GM21786 (cell line): ENCODE results near the gene PEDS1.
A peak's percentile ranks its signal among the peaks of the same experiment; 100 is the strongest.
"Not testable (repeated sequence)": the region's sequence is repeated elsewhere in the genome, so short reads cannot be mapped to it uniquely, and the experiment has no call there.

ENCODE experiments used
- ATAC-seq: cut with Tn5 transposase; IDR thresholded peaks from one replicate; pipeline ENCODE4 v1.9.1; 2021; ENCODE audit not compliant: unreplicated experiment

PEDS1 gene

DNA sequence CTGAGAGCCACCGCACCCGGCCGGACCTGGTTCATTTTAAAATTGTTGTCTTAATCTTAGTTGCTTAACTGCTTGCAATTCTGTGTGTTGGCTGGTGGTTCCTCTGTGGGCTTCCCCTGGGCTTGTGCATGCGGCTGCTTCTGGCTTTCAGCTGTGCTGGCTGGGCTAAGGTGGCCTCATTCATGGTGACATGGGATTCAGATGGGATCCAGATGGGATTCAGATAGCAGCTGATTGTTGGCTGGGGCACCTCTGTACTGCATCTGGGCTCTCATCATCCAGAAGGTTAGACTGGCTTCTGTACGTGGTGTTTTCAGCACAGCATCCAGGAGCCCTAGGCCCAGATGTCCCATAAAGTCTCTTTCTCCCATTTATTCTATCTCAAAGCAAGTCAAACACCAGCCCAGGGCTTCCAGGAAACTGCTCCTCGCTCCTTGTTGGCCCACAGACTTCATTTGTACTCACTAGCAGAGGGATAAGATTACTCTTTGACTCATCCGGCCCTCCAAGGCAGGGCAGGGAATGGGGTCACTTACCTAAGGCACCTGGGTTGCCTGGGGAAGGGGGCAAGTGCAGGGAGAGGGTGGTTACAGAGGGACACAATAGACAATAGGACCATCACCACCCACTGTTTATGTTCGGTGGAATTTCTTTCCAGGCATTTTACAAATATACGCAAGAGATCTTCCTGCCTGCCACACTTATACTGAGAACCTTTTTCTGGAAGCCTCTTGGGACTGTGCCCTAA, 10.2 kb upstream of the PEDS1 start:
- ATAC-seq, result no peak

DNA sequence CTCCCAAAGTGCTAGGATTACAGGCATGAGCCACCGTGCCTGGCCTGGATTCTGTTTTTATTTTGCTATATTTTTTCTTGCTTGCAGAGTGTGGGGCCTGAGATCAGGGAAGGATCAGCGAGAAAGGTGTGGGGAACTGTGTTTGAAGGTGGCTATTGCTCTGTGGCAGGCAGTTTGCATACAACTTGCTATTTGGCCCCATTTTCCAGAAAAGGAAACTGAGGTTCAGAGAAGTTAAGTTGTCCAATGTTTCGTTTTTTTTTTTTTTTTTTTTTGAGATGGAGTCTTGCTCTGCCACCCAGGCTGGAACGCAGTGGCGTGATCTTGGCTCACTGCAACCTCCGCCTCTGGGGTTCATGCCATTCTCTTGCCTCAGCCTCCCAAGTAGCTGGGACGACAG, 8.0 kb upstream of the PEDS1 start:
- not testable (repeated sequence) for ATAC-seq

DNA sequence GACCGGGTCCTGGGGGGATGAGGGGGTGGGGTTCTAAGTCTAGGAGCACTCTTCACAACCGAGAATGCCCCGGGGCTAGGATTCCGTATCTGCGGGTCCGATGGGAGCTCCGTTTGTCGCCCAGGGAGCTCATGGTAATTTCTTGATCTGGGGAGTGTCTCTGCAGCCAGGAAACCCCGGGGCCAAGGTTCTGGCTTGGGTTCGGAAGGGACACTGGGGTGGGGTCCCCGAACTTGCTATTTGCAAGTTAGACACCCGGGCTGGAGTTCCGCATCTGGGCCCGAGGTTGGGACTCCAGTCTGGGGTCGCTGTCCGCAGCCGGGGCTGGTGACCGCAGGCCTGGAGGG, 397 bp downstream of the PEDS1 start:
- no peak for ATAC-seq

DNA sequence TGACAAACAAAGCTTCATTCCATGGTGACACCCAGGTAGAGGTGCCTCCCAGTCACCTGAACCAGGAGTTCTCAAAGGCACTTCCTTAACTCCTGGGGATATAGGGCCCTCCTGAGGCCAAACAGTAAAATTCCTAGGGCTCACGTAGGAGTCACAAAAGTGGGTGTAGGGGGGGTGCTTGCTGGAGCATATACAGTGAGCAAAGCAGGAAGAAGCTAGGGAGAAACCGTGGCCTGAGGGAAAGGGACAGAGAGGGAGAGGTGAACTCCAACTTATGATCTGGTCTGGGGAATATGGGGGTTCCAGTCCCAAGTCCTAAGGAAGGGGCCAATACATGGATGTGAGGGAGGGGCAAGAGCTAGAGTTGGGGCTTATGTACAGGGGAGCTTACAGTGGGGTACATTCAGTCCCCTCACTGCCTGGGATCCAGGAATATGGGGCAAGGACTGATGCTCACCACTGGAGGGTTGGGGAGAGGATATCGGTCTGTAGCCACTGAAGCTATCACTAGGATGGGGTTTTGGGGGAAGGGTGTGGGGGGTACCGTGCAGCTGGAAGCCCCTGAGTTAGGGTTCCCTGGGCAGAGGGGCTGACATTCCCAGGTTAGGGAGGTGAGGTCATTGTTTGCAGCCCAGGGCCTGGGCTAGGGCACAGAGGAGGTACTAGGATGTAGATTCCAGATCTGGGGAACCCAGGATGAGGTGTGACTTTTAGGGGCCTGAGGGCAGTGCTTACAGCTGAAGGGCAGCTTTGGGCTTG, 950 bp downstream of the PEDS1 start:
- no peak for ATAC-seq

DNA sequence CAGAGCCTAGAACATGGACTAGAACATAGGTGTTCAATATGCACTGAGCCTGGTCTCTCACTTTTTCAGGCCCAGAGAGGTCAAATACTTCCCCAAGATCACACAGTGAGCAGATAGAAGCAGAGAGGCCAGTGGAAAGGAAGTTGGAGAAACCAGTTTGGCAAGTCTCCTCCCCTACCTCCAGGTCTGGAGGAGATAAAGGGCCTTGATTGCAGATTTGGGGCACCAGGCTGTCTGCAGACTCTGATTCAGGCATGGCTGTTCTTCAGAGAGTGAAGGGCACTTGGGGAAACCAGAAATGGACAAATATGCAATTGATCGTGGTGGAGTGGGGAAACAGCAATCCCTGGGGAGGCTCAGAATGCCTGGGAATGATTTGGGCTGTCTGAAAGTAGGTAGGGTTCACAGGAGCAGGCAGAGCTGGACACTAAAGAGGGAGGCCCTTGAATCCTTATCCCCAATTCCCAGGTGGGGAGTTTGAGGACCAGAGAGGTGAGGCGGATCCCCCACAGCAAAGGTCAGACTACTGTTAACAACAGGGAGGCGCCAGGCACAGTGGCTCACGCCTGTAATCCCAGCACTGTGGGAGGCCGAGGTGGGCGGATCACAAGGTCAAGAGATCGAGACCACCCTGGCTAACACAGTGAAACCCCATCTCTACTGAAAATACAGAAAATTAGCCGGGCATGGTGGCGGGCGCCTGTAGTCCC, 2.3 kb downstream of the PEDS1 start:
- no peak for ATAC-seq

DNA sequence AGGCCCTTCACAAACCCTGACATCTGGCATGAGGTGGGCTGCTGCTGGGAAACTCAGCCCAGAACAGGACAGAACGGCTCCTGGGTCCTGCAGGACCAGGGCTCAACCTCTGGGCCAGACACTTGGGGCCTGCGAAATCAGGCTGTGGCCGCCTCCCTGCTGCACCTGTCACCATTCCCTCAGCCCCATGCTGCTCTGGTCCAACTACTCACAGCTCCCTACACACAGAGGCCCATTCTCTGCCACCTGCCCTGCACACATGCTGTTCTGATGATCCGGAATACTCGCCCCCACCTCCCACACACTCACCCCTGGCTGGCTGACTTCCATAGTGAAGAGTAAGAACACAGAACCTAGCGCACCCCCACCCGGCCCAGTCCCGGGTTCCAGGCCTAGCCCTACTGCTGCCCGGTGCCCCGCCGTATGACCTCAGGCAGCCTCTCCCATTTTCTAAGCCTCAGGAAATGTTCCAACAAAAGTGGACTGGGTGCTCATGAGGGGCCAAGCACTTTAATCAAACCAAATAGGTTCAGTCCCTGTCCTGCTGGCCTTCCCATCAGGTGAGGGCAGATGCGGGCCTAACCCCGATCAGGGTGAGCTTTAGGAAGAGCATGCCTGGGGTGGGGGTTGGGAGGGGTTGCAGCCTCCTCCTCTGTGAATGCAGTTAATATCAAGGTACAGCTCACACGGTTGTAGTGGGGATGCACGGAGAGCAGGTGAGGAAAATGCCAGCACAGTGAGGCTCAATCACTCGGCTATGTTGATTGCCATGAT, 3.9 kb downstream of the PEDS1 start:
- ATAC-seq, result no peak

DNA sequence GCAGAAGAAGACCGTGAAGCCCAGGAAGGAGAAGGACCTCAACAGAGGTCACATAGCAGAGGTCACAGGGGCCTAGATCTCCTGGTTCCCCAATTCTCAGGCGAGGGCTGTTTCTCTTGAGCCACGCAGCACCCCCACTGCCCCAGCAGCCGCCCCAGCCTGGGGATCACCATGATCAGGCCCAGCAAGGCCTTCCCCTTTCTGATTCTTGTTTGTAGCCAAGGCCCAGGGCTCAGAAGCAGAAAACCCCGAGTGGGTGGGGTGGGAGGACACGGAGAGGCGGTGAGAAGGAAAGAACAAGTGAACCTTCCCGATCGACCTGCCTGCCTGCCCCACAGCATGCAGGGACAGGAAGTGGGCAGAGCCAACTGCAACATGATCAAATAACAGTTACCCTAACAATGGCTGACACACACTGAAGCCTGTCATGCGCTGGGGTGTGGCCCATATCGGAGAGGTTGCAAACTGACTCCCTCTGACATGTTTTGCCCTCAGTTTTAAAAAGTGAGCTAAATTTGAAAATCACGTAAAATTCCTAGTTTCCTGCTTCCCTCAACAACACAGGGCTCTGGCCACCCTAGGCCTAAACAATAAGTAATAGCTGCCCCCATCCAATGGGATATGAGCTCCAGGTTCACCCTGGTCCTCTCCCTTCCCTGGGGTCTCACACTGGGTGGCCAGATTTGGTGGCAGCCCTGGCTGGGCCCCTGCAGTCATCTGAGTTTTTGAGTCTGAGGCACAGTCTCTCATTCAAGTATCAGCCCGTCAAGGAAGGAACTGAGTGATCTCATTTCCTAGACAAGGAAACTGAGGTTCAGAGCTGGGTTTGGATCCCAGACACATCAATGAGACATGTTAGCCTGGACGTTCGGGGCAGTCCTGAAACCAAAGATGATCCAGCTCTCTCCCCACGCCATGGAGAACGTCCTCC, 6.5 kb downstream of the PEDS1 start:
- peak; percentile 68 for ATAC-seq

DNA sequence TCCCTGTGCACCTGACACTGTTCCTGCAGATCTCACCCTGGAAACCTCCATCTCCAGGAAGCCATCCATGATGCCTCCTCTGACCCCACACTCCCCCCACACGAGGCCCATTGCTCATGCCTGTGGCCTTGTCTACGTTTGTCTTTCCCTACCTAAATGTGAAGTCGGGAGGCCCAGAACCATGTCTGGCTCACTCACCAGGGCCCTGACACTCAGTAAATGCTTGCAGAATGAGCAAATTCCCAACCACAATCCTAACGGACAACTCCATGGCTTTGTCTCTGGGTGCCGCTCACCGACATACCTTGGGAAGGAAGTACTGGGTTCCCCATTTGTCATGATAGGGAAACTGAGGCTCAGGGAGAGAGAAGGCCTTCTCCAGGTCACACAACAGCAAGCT, 7.3 kb downstream of the PEDS1 start:
- ATAC-seq, result no peak

DNA sequence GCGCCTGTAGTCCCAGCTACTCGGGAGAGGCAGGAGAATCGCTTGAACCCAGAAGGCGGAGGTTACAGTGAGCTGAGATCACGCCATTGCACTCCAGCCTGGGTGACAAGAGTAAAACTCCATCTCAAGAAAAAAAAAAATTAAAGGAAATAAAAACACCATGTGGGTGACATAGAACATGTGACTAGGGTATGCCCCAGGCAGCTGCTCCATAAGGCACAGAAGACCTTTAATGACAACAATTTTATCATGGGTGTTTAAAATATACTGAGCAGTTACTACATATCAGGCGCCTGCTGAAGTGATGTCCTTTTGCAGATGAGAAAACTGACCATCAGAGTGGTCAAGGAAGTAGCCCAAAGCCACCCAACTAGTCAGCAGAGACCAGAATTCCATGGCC, 8.0 kb downstream of the PEDS1 start:
- ATAC-seq, result no peak

DNA sequence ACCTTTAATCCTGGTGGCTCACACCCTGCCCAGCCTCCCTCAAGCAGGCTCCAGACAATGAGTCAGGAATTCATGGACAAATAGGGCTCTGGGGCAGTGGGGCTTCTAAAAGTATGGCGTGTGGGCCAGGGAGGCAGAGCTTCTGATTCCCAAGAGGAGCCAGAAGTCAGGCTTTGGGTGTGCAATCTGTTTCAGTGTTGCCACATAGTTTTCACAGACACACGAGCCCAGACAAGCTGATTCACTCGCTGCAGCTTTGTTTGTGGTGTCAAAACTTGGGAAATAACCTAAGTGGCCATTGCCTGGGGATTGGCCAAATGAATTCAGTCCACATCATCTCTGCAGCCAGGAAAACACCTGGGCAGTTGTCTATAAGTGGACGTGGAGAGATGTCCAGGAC, 9.2 kb downstream of the PEDS1 start:
- no peak for ATAC-seq

DNA sequence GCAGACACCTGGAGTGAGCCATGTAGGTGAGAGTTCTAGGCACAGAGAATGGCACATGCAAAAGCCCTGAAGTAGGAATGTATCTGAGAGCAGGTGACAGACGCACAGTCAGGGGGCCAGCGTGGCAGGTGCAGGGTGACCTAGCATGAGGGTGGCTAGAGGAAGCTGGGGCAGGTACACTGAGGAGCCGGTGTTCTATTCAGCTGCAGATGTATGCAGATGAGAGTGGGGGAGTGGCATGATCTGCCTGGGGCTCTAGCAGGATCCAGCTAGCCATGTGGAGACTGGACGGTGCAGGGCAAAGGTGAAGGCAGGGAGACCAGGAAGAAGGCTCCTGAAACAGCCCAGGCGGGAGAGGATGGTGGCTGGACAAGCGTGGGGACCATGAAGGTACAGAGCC, 10.7 kb downstream of the PEDS1 start:
- no peak for ATAC-seq

DNA sequence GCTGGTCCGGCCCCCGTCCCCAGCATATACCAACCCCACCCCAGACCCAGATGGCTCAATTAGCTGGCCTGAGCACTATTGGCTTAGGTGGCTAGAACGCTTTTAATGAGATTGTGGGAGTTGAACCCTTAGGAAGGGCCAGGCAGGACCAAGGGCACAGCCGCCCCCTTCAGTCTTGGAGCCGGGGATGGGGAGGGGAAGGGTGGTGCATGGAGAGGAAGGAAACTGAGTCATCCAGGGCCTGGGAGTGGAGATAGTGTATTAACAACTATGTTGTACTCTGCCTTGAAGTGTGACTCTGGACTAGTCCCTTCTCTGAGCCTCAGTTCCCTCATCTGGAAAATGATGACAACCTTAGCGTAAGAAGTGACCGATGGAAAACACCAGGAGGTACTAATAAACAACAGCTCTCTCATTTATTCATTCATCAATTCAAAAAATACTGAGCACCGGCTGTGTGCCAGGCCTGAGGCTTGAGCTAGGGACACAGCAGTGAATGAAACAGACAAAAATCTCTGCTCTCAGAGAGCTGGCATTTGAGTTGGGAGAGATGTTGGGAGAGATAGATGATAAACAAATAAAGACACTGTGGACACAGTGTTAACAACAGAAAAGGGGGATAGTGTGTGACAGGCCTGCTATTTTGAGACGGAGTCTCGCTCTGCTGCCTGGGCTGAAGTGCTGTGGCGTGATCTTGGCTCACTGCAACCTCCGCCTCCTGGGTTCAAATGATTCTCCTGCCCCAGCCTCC, 11.5 kb downstream of the PEDS1 start:
- no peak for ATAC-seq

DNA sequence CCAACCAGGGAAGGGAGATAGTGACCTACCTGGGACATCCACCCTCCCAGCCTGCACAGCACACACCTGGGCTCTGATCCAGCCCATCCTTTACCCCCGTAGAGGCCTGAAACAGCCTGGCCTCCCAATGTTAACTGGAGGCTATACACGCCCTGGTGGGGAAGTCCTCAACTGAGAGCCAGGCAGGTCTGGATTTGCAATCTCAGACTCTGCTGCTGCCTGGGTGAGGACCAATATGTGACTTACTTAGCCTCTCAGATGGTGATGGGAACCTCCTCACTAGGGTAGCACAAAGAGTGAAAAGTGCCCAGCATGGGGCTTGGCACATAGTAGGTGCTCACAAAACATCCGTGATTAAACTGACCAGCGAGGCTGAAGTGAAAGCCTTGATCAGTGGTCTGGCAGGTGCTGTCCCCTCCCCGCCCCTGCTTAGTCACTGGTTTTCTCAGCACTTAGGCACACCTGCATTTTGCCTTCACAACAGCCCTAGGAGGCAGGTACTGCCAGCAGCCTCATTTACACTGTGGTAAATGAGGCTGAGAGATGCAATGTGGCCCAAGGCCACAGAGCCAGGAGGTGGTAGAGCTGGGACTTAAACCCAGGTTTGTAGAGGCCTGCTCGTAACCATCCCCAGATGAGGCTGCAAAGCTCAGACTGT, 12.4 kb downstream of the PEDS1 start:
- ATAC-seq, result no peak

DNA sequence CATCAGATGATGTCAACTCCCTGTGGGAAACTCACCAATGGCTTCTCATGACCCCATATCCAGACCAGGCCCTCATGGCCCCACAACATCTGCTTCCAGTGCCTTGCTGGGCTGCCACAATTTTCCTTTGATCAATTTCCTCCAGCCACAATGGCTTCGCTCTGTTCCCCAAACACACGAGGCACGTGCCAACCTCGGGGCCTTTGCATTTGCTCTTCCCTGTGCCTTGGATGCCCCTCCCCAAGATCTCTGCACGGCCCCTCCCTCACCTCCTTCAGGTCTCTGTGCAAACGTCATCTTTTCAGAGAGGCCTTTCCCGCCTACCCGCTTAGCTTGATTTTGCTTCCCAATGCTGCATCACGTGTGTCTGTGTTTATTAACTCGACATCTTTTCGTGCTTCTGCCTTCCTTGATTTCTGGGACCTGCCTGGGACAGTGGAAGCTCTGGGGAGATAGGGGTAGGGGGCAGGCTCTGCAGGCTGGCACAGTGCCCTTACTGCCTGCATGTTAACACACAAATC, 13.1 kb downstream of the PEDS1 start:
- ATAC-seq, result no peak

DNA sequence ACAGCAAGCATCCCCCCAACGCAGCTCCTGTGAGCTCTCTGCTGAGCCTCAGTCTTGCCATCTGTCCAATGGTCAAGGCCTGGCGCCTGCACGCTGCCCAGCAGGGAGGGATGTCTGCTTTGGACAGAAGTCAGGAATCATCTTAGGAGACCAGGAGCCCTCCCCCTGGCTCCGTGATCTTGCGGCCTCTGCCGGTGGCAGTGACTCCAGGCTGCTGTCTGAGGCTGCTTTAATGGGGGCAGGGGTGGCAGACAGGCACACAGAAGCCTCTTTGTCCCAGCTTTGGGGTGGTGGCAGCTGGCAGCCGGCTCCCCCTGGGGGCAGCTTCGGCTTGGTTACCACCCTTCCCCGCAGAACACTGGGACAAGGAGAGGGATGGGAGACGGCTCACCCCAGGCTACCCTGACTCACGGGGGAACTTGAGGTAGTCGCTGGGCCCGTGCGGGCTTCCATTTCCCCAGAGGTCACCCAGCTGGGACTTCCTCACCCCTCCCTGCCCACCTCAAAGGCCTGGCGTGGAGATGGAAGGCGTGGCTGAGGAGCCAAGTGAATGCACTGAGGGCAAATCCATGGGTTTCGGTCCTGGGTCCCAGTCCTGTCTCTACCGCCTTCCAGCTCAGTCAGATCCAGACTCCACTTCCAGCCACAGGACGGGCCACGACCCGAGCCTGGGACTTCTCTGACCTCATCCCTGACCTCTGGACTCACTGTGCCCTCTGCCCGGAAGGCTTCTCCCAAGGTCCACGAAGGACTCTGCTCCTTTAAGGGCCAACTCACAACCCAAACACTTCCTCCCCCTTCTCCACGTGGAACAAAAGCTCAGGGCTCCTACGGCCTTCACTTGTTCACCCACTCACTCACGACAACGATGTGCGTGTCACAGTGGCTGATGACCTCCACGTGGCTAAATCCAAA, 14.8 kb downstream of the PEDS1 start:
- ATAC-seq, result no peak

DNA sequence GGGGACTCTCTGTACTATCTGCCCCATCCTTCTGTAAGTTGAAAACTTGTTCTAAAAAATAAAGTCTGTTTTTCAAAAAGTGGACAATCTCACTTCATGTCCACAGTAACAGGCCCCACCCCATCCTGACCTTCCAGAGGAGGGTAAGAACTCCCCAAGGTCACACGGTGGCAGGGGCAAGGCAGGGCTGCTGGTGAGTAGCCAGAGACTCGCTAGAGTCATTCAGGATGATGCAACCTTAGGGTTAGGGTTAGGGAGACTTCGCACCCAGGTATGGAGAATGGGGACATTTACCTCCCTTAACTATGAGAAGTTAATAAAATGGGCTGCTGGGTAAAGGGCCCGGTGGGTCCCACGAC, 15.4 kb downstream of the PEDS1 start:
- no peak for ATAC-seq

DNA sequence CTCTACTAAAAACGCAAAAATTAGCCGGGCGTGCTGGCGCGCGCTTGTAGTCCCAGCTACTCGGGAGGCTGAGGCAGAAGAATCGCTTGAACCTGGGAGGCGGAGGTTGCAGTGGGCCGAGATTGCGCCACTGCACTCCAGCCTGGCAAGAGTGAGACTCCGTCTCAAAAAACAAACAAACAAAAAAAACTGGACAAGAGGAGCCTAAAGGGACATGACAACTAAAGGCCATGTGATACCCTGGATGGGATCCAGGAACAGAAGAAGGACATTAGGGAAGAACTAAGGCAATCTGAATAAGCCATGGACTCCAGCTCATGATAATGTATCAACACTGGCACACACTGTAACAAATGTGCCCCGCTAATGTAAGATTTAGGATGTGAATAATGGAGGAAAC, 15.8 kb downstream of the PEDS1 start:
- ATAC-seq, result not testable (repeated sequence)
